HEK293 (cell line): ENCODE results near the gene UTRN.

Experiments
- CTCF ChIA-PET: fragments of 350-600 bp; formaldehyde crosslinking; extraction: SDS; loops from one replicate; lab custom pipeline; 2021; ENCODE audit warnings: antibody characterized with exemption; lab: Yijun Ruan, JAX
- POLR2A ChIA-PET: fragments of 300-600 bp; formaldehyde crosslinking; extraction: SDS; loops from one replicate; lab custom pipeline; 2020; ENCODE audit warnings: antibody characterized with exemption, inconsistent platforms; lab: Yijun Ruan, JAX
- H3K27ac ChIP-seq: fragments of 200-500 bp; sonication (Bioruptor generic); 2 replicates; pipeline ENCODE4 v1.5.1; 2014; ENCODE audit warnings: low read depth, low read length, control low read depth, inconsistent platforms; ENCODE audit errors: extremely low read depth
- H3K36me3 ChIP-seq, 2 experiments: fragments of 200-500 bp in 1 of 2; sonication (Bioruptor generic) in 1 of 2; 1 replicate in 1 of 2; 2 replicates in 1 of 2; pipeline ENCODE4 v1.5.1; 2014 to 2017; ENCODE audit warnings: inconsistent platforms in 2 of 2, low read length in 2 of 2; ENCODE audit not compliant: control insufficient read depth in 2 of 2, insufficient read depth in 1 of 2
- H3K4me1 ChIP-seq: fragments of 200-500 bp; sonication (Bioruptor generic); 2 replicates; pipeline ENCODE4 v1.5.1; 2014; ENCODE audit warnings: mild to moderate bottlenecking, low read length, inconsistent platforms; ENCODE audit not compliant: control insufficient read depth, insufficient read depth
- H3K4me3 ChIP-seq: 2 replicates; pipeline ENCODE4 v1.5.1; 2011; ENCODE audit warnings: low read depth, mild to moderate bottlenecking, control low read depth, low read length, moderate library complexity
- H3K9me3 ChIP-seq: fragments of 200-500 bp; sonication (Bioruptor generic); 2 replicates; pipeline ENCODE4 v1.5.1; 2014; ENCODE audit warnings: low read depth, low read length, inconsistent platforms; ENCODE audit not compliant: control insufficient read depth, insufficient read depth
- ATF2 ChIP-seq: fragments of 450-650 bp; formaldehyde crosslinking; IDR thresholded peaks from 2 replicates; pipeline ENCODE4 v1.5.1; 2016; ENCODE audit warnings: missing biosample characterization, missing genetic modification characterization, low read depth
- EGR2 ChIP-seq: fragments of 450-650 bp; formaldehyde crosslinking; IDR thresholded peaks from 2 replicates; pipeline ENCODE4 v1.5.1; 2016; ENCODE audit warnings: low read depth, missing biosample characterization, missing genetic modification characterization
- ELK4 ChIP-seq: IDR thresholded peaks from 2 replicates; pipeline ENCODE4 v1.6.1; 2011; ENCODE audit warnings: mild to moderate bottlenecking, low read depth, low read length, borderline replicate concordance
- OVOL3 ChIP-seq: fragments of 450-650 bp; formaldehyde crosslinking; IDR thresholded peaks from 2 replicates; pipeline ENCODE4 v1.5.1; 2016; ENCODE audit warnings: missing biosample characterization, missing genetic modification characterization
- REPIN1 ChIP-seq: fragments of 450-650 bp; formaldehyde crosslinking; IDR thresholded peaks from 2 replicates; pipeline ENCODE4 v1.5.1; 2017; ENCODE audit warnings: missing biosample characterization, missing genetic modification characterization, low read depth
- ZBTB7A ChIP-seq: fragments of 450-650 bp; formaldehyde crosslinking; IDR thresholded peaks from 2 replicates; pipeline ENCODE4 v1.5.1; 2016; ENCODE audit warnings: low read depth, missing biosample characterization, missing genetic modification characterization
- ZNF146 ChIP-seq: fragments of 450-650 bp; formaldehyde crosslinking; IDR thresholded peaks from 2 replicates; pipeline ENCODE4 v1.5.1; 2016; ENCODE audit warnings: missing biosample characterization, missing genetic modification characterization
- ZNF274 ChIP-seq, 2 experiments: fragments of 200-500 bp in 1 of 2; fragments of 450-650 bp in 1 of 2; sonication (Bioruptor generic) in 1 of 2; formaldehyde crosslinking in 1 of 2; IDR thresholded peaks; 2 replicates each; pipeline versions ENCODE4 v1.5.1 to v1.6.1; 2014 to 2016; ENCODE audit warnings: borderline replicate concordance in 1 of 2, inconsistent platforms in 1 of 2, low read length in 1 of 2, missing biosample characterization in 1 of 2, missing genetic modification characterization in 1 of 2
- ZNF292 ChIP-seq: fragments of 450-650 bp; formaldehyde crosslinking; IDR thresholded peaks from 2 replicates; pipeline ENCODE4 v1.5.1; 2016; ENCODE audit warnings: low read depth, missing biosample characterization, missing genetic modification characterization, borderline replicate concordance
- ZNF335 ChIP-seq: fragments of 450-650 bp; formaldehyde crosslinking; conservative IDR thresholded peaks from 2 replicates; pipeline ENCODE4 v1.5.1; 2016; ENCODE audit warnings: missing biosample characterization, missing genetic modification characterization
- ZNF350 ChIP-seq: fragments of 450-650 bp; formaldehyde crosslinking; IDR thresholded peaks from 2 replicates; pipeline ENCODE4 v1.5.0; 2017; ENCODE audit warnings: missing biosample characterization, mild to moderate bottlenecking, missing genetic modification characterization
- ZNF354C ChIP-seq: fragments of 450-650 bp; formaldehyde crosslinking; IDR thresholded peaks from 2 replicates; pipeline ENCODE4 v1.5.1; 2016; ENCODE audit warnings: missing biosample characterization, missing genetic modification characterization, low read depth, borderline replicate concordance
- ZNF37A ChIP-seq: fragments of 450-650 bp; IDR thresholded peaks from 2 replicates; pipeline ENCODE4 v1.5.1; 2018; ENCODE audit warnings: missing biosample characterization, missing genetic modification characterization
- ZNF433 ChIP-seq: fragments of 450-650 bp; formaldehyde crosslinking; IDR thresholded peaks from 2 replicates; pipeline ENCODE4 v1.5.1; 2016; ENCODE audit warnings: missing biosample characterization, missing genetic modification characterization, low read depth
- ZNF501 ChIP-seq: fragments of 450-650 bp; formaldehyde crosslinking; IDR thresholded peaks from 2 replicates; pipeline ENCODE4 v1.5.1; 2016; ENCODE audit warnings: missing biosample characterization, missing genetic modification characterization
- ZNF510 ChIP-seq: fragments of 450-650 bp; formaldehyde crosslinking; IDR thresholded peaks from 2 replicates; pipeline ENCODE4 v1.5.1; 2018; ENCODE audit warnings: mild to moderate bottlenecking, missing genetic modification characterization, missing biosample characterization; ENCODE audit not compliant: insufficient replicate concordance
- ZNF530 ChIP-seq: fragments of 450-650 bp; formaldehyde crosslinking; IDR thresholded peaks from 2 replicates; pipeline ENCODE4 v1.5.1; 2016; ENCODE audit warnings: low read depth, missing biosample characterization, missing genetic modification characterization
- ZNF549 ChIP-seq: fragments of 450-650 bp; IDR thresholded peaks from 2 replicates; pipeline ENCODE4 v1.5.1; 2018; ENCODE audit warnings: missing biosample characterization, missing genetic modification characterization, mild to moderate bottlenecking, inconsistent platforms, moderate library complexity
- ZNF580 ChIP-seq: fragments of 450-650 bp; formaldehyde crosslinking; IDR thresholded peaks from 2 replicates; pipeline ENCODE4 v1.5.1; 2016; ENCODE audit warnings: missing biosample characterization, missing genetic modification characterization
- ZNF624 ChIP-seq: fragments of 450-650 bp; formaldehyde crosslinking; IDR thresholded peaks from 2 replicates; pipeline ENCODE4 v1.5.1; 2017; ENCODE audit warnings: missing biosample characterization, missing genetic modification characterization
- ZNF654 ChIP-seq: fragments of 450-650 bp; formaldehyde crosslinking; IDR thresholded peaks from 2 replicates; pipeline ENCODE4 v1.5.1; 2016; ENCODE audit warnings: low read depth, missing biosample characterization, missing genetic modification characterization
- ZNF660 ChIP-seq: fragments of 450-650 bp; IDR thresholded peaks from 2 replicates; pipeline ENCODE4 v1.5.1; 2018; ENCODE audit warnings: missing biosample characterization, mild to moderate bottlenecking, missing genetic modification characterization
- ZNF777 ChIP-seq: fragments of 450-650 bp; formaldehyde crosslinking; IDR thresholded peaks from 2 replicates; pipeline ENCODE4 v1.5.1; 2017; ENCODE audit warnings: missing biosample characterization, missing genetic modification characterization, borderline replicate concordance
- ZNF830 ChIP-seq: fragments of 450-650 bp; IDR thresholded peaks from 2 replicates; pipeline ENCODE4 v1.5.0; 2018; ENCODE audit warnings: missing biosample characterization, missing genetic modification characterization, low read depth, mild to moderate bottlenecking, moderate library complexity
- TF ChIP-seq, protein P1 (sequence below): fragments of 450-650 bp; formaldehyde crosslinking; optimal IDR thresholded peaks from 2 replicates; pipeline ENCODE3; 2016; ENCODE audit warnings: missing biosample characterization, mild to moderate bottlenecking, missing genetic modification characterization
- TF ChIP-seq, protein P2 (sequence below): fragments of 450-650 bp; formaldehyde crosslinking; IDR thresholded peaks from 2 replicates; pipeline ENCODE4 v1.5.1; 2016; ENCODE audit warnings: missing biosample characterization, missing genetic modification characterization, low read depth
- TF ChIP-seq, protein P3 (sequence below): sonication (generic); formaldehyde crosslinking; IDR thresholded peaks from 2 replicates; pipeline ENCODE4 v1.8.1; 2022; ENCODE audit warnings: mild to moderate bottlenecking, moderate library complexity, missing genetic modification reagents

Gene UTRN

DNA sequence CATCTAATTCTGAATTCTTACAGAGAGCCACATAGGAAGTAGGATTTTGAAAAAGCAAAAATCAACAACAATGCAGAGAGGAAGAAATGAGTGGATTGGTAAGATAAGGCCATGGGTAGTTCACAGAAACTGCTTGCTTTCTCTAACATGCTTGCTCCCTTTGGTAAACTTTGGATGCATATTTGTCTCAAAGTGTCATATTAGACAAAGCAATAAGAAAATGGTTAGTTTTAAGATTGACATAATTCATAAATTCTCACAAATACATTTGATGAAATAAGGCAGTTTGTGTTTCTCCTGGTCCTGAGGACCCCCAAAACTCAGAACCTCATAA lies 31.7 kb downstream of the UTRN start:
- H3K27ac ChIP-seq: no peak overlapping the region
- no peaks in the 10 kb centered on the region for H3K9me3 ChIP-seq
- H3K4me3 ChIP-seq: no peak overlapping the region
- POLR2A ChIA-PET: no interaction called here
- H3K36me3 ChIP-seq: no peaks in the 10 kb centered on the region
- CTCF ChIA-PET: interaction anchor here (1.3 kb wide), 1 partner anchor 100 kb away, joined by 4 read pairs; no protein-coding TSS in a partner anchor
- H3K4me1 ChIP-seq: peaks cover 20% of the 10 kb centered on the region
- TF ChIP-seq ZNF433: no peak
- TF ChIP-seq, protein P1, sequence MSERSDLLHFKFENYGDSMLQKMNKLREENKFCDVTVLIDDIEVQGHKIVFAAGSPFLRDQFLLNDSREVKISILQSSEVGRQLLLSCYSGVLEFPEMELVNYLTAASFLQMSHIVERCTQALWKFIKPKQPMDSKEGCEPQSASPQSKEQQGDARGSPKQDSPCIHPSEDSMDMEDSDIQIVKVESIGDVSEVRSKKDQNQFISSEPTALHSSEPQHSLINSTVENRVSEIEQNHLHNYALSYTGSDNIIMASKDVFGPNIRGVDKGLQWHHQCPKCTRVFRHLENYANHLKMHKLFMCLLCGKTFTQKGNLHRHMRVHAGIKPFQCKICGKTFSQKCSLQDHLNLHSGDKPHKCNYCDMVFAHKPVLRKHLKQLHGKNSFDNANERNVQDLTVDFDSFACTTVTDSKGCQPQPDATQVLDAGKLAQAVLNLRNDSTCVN (tag by site-specific recombination): no peak
- no peak for TF ChIP-seq REPIN1
- TF ChIP-seq, protein P2, sequence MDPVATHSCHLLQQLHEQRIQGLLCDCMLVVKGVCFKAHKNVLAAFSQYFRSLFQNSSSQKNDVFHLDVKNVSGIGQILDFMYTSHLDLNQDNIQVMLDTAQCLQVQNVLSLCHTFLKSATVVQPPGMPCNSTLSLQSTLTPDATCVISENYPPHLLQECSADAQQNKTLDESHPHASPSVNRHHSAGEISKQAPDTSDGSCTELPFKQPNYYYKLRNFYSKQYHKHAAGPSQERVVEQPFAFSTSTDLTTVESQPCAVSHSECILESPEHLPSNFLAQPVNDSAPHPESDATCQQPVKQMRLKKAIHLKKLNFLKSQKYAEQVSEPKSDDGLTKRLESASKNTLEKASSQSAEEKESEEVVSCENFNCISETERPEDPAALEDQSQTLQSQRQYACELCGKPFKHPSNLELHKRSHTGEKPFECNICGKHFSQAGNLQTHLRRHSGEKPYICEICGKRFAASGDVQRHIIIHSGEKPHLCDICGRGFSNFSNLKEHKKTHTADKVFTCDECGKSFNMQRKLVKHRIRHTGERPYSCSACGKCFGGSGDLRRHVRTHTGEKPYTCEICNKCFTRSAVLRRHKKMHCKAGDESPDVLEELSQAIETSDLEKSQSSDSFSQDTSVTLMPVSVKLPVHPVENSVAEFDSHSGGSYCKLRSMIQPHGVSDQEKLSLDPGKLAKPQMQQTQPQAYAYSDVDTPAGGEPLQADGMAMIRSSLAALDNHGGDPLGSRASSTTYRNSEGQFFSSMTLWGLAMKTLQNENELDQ: no peak
- TF ChIP-seq OVOL3 (tag by site-specific recombination): no peak
- TF ChIP-seq ATF2 (tag by site-specific recombination): no peak
- no peak for TF ChIP-seq ELK4
- TF ChIP-seq ZNF37A (tag by site-specific recombination): no peak
- no peak for TF ChIP-seq ZNF354C
- TF ChIP-seq ZNF777 (tag by site-specific recombination): no peak
- TF ChIP-seq ZBTB7A (tag by site-specific recombination): no peak
- no peak for TF ChIP-seq ZNF146 (tag by site-specific recombination)
- TF ChIP-seq ZNF274 (IDR thresholded peaks at IDR 0.05; ENCODE audit: low read length): no peak
- no peak for TF ChIP-seq ZNF274 (tag by site-specific recombination; IDR thresholded peaks at IDR 0.05; ENCODE audit: borderline replicate concordance)
- no peak for TF ChIP-seq ZNF335 (tag by site-specific recombination)
- no peak for TF ChIP-seq ZNF580 (tag by site-specific recombination)
- no peak for TF ChIP-seq ZNF350 (tag by site-specific recombination)
- no peak for TF ChIP-seq ZNF530 (tag by site-specific recombination)

DNA sequence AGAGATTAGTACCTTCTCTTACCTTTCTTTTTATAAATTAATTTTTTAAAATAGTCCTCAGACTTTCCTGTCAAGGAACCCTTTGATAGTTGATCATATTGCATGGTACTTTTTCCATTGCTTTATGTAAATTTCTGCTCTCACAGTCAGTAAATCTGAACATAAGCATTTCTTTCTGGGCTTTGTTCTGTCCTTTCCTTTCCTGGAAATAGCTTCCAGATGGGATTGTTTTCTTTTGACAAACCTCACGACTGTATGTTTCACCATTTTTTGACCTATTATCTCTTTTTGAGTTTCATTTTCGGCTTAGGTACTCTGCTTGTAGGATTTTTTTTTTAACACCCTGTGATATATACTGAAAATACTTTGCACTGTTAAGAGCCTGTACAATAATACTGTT lies 32.6 kb downstream of the UTRN start:
- no peaks in the 10 kb centered on the region for H3K36me3 ChIP-seq
- peaks cover 22% of the 10 kb centered on the region for H3K4me1 ChIP-seq
- CTCF ChIA-PET: interaction anchor here (0.7 to 1.3 kb wide), 2 partner anchors 95 to 101 kb away, joined by 3 to 4 read pairs; no protein-coding TSS in a partner anchor
- H3K4me3 ChIP-seq: no peak overlapping the region
- POLR2A ChIA-PET: no interaction called here
- no peak overlapping the region for H3K27ac ChIP-seq
- TF ChIP-seq ZNF830 (tag by site-specific recombination) (no peak), ZNF660 (tag by site-specific recombination) (no peak), EGR2 (tag by site-specific recombination) (no peak), ZNF654 (tag by site-specific recombination) (no peak), ZNF549 (tag by site-specific recombination) (no peak), ZNF501 (no peak), ZNF510 (tag by site-specific recombination) (no peak), ZNF292 (tag by site-specific recombination) (no peak), ZNF624 (tag by site-specific recombination) (no peak)
- TF ChIP-seq, protein P3, sequence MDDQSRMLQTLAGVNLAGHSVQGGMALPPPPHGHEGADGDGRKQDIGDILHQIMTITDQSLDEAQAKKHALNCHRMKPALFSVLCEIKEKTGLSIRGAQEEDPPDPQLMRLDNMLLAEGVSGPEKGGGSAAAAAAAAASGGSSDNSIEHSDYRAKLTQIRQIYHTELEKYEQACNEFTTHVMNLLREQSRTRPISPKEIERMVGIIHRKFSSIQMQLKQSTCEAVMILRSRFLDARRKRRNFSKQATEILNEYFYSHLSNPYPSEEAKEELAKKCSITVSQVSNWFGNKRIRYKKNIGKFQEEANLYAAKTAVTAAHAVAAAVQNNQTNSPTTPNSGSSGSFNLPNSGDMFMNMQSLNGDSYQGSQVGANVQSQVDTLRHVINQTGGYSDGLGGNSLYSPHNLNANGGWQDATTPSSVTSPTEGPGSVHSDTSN (CRISPR knock-in tag): no peak
- no peaks in the 10 kb centered on the region for H3K9me3 ChIP-seq
